ENCODE measurements around the gene NEXN.

GRCh38 chr1:77847621-77848080, 40.8 kb upstream of the NEXN start:
- TF ChIP-seq, protein P1, sequence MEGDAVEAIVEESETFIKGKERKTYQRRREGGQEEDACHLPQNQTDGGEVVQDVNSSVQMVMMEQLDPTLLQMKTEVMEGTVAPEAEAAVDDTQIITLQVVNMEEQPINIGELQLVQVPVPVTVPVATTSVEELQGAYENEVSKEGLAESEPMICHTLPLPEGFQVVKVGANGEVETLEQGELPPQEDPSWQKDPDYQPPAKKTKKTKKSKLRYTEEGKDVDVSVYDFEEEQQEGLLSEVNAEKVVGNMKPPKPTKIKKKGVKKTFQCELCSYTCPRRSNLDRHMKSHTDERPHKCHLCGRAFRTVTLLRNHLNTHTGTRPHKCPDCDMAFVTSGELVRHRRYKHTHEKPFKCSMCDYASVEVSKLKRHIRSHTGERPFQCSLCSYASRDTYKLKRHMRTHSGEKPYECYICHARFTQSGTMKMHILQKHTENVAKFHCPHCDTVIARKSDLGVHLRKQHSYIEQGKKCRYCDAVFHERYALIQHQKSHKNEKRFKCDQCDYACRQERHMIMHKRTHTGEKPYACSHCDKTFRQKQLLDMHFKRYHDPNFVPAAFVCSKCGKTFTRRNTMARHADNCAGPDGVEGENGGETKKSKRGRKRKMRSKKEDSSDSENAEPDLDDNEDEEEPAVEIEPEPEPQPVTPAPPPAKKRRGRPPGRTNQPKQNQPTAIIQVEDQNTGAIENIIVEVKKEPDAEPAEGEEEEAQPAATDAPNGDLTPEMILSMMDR (IDR thresholded peaks at IDR 0.05), result no peak
- TF ChIP-seq POLR2A (IDR thresholded peaks at IDR 0.05), result no peak

Data from Peyer's patch (tissue), 4 donors.